Uterus (tissue), 4 donors: ENCODE measurements around the gene FZD8. TPM values are rescaled to one million over a fixed set of nuclear protein-coding genes. Genes with fewer than 3 reads are reported as not detected.

ENCODE experiments used
- DNase-seq, 2 donors: peaks; one replicate each; pipeline ENCODE4 v3.0.0-alpha.2; 2019 to 2020
- H3K27ac ChIP-seq, 2 donors: fragments of 200-600 bp; sonication (generic); 1 replicate in 1 of 2; 2 replicates in 1 of 2; pipeline ENCODE4 v1.5.1; 2016 to 2018
- H3K27me3 ChIP-seq, 2 donors: fragments of 200-600 bp; sonication (generic); one replicate each; pipeline ENCODE4 v1.5.1; 2018 to 2019; ENCODE audit warnings: control low read depth in 1 of 2
- H3K36me3 ChIP-seq, 2 donors: fragments of 200-600 bp; sonication (generic); one replicate each; pipeline ENCODE4 v1.5.1; 2019; ENCODE audit warnings: control low read depth in 1 of 2
- H3K4me1 ChIP-seq, 2 donors: fragments of 200-600 bp; sonication (generic); one replicate each; pipeline ENCODE4 v1.5.1; 2018 to 2019; ENCODE audit warnings: control low read depth in 1 of 2
- H3K4me3 ChIP-seq, 2 donors: fragments of 200-600 bp; sonication (generic); 1 replicate in 1 of 2; 2 replicates in 1 of 2; pipeline ENCODE4 v1.5.1; 2018 to 2019; ENCODE audit warnings: mild to moderate bottlenecking in 1 of 2
- H3K9me3 ChIP-seq, 2 donors: fragments of 200-600 bp; sonication (generic); one replicate each; pipeline ENCODE4 v1.5.1; 2019; ENCODE audit warnings: control low read depth in 1 of 2
- POLR2A ChIP-seq, 2 donors: fragments of 450-650 bp; IDR thresholded peaks; one replicate each; pipeline ENCODE4 v1.6.1; 2016; ENCODE audit warnings: antibody characterized with exemption in 2 of 2, mild to moderate bottlenecking in 1 of 2, moderate library complexity in 1 of 2
- intact Hi-C: fragments of 100-400 bp; cut with DNase I; formaldehyde crosslinking; loops from one replicate; pipeline ENCODE4 v1.15.1; 2023; ENCODE audit warnings: low total_unique reads
- total RNA-seq, 4 donors: library from RNA; depleted of rRNA in 3 of 4; stranded (reverse); fragments of >200 nt in 3 of 4; gene quantifications; one replicate each; pipeline versions ENCODE4 v1.1.0 to v1.2.4, GENCODE V29; 2014 to 2023
- TF ChIP-seq, protein P1 (sequence below), 4 experiments: fragments of 200-600 bp in 2 of 4; fragments of 450-650 bp in 2 of 4; sonication (generic) in 2 of 4; IDR thresholded peaks; one replicate each; pipeline ENCODE4 v1.5.1; 2016 to 2019; ENCODE audit warnings: antibody characterized with exemption in 4 of 4, mild to moderate bottlenecking in 2 of 4, moderate library complexity in 1 of 4
- donor health status: DM: yes; HTN: yes; CAD: no.

The FZD8 gene
- total RNA-seq, 4 donors from 2014 or later: 1.8 to 14.9 (median 5.3) TPM

DNA sequence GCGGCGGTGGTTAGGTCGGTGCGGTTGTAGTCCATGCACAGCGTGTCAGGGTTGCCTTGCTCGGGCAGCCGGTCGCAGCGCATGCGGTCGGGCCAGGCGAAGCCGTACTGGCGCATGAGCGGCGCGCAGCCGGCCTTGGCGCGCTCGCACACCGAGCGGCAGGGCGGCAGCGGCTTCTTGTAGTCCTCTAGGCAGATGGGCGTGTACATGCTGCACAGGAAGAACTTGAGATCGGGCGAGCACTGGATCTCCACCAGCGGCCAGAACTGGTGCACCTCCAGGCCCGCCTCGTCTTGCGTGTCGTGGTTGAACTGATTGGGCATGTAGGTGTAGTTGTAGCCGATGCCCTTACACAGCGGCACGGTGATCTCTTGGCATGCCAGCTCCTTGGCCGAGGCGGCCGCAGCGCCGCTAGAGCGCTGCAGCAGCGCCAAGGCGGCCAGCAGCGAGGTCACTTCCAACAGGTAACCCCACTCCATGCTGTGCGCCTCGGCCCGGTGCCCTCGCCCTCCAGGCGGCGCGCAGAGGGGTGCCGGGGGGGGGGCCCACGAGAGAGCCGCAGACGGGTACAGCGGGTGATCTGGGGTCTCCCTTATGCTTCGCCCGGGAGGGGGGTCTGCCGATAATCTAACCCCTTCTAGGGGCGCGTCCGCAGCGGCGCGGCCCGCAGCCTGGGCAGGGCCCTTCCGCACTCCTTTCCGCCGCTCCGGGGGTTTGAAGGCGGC, 983 bp downstream of the FZD8 start:
- H3K4me1 ChIP-seq: peaks cover 0 to 3% of the 10 kb centered on the region in 2 donors

DNA sequence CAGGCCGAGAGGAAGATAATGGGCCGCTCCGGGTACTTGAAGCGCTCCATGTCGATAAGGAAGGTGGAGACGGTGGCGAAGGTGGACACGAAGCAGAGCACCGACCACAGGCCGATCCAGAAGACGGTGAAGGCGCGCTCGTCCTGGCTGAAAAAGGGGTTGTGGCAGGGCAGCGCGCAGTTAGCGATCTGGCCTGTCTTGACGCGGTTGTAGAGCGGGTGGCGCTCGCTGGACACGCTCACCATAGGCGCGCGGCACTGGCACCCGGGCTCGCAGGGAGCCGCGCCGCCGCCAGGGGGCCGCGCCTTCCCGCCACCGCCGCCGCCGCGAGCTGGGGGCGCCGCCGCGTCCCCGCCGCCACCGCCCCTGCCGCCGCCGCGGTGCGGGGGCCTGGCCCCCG, 1.6 kb downstream of the FZD8 start:
- no peaks in the 10 kb centered on the region for H3K27me3 ChIP-seq
- DNase-seq: peak; percentile 42 to 45
- H3K4me1 ChIP-seq: peaks cover 0 to 3% of the 10 kb centered on the region in 2 donors
- H3K9me3 ChIP-seq: no peaks in the 10 kb centered on the region
- intact Hi-C loops: no loop called here
- H3K4me3 ChIP-seq: peak overlapping the region; percentile 26 to 41
- H3K27ac ChIP-seq: no peak overlapping the region
- TF ChIP-seq, protein P1, sequence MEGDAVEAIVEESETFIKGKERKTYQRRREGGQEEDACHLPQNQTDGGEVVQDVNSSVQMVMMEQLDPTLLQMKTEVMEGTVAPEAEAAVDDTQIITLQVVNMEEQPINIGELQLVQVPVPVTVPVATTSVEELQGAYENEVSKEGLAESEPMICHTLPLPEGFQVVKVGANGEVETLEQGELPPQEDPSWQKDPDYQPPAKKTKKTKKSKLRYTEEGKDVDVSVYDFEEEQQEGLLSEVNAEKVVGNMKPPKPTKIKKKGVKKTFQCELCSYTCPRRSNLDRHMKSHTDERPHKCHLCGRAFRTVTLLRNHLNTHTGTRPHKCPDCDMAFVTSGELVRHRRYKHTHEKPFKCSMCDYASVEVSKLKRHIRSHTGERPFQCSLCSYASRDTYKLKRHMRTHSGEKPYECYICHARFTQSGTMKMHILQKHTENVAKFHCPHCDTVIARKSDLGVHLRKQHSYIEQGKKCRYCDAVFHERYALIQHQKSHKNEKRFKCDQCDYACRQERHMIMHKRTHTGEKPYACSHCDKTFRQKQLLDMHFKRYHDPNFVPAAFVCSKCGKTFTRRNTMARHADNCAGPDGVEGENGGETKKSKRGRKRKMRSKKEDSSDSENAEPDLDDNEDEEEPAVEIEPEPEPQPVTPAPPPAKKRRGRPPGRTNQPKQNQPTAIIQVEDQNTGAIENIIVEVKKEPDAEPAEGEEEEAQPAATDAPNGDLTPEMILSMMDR (IDR thresholded peaks at IDR 0.05): peak in 3 of 4 experiments; percentile 55 to 73 (median 60)
- no peak for TF ChIP-seq POLR2A (IDR thresholded peaks at IDR 0.05)
- no peaks in the 10 kb centered on the region for H3K36me3 ChIP-seq

More for the DNA sequence above, 983 bp downstream of the FZD8 start:
- peak; percentile 44 to 56 for DNase-seq
- intact Hi-C loops: no loop called here
- Histone ChIP-seq H3K27ac (peak overlapping the region; percentile 61 to 85), H3K4me3 (peak overlapping the region; percentile 45 to 54), H3K36me3 (no peaks in the 10 kb centered on the region), H3K9me3 (no peaks in the 10 kb centered on the region), H3K27me3 (no peaks in the 10 kb centered on the region)
- TF ChIP-seq, protein P1 (IDR thresholded peaks at IDR 0.05): no peak
- no peak for TF ChIP-seq POLR2A (IDR thresholded peaks at IDR 0.05)

DNA sequence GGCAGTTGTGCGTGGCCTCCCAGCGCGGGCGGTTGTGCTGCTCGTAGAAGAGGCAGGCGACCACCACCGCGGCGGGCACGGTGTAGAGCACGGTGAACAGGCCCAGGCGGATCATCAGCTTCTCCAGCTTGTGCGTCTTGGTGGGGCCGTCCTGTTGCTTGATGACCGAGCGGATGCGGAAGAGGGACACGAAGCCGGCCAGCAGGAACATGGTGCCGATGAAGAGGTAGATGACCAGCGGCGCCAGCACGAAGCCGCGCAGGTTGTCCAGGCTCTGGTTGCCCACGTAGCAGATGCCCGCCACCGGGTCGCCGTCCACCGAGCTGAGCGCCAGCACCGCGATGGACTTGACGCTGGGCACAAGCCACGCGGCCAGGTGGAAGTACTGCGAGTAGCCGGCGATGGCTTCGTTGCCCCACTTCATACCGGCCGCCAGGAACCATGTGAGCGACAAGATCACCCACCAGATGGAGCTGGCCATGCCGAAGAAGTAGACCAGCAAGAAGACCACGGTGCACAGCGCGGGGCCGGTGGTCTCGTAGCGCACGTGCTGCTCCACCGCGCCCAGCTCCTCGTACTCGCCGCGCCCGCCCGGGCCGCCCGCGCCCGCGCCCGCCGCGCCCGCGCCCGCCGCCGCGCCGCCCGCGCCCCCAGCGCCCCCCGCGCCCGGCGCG, 2.2 kb downstream of the FZD8 start:
- TF ChIP-seq POLR2A (IDR thresholded peaks at IDR 0.05): no peak
- TF ChIP-seq, protein P1 (IDR thresholded peaks at IDR 0.05): peak in 1 of 4 experiments; percentile 3
- H3K4me3 ChIP-seq: peak overlapping the region in 1 of 2 donors; percentile 41
- peak; percentile 22 to 23 for DNase-seq
- no peaks in the 10 kb centered on the region for H3K27me3 ChIP-seq
- intact Hi-C loops: loop anchor here (10.0 kb wide), 1 partner anchor 1145 kb away; no protein-coding TSS in a partner anchor
- no peaks in the 10 kb centered on the region for H3K36me3 ChIP-seq
- no peaks in the 10 kb centered on the region for H3K9me3 ChIP-seq
- H3K27ac ChIP-seq: no peak overlapping the region
- H3K4me1 ChIP-seq: peaks cover 0 to 3% of the 10 kb centered on the region in 2 donors

DNA sequence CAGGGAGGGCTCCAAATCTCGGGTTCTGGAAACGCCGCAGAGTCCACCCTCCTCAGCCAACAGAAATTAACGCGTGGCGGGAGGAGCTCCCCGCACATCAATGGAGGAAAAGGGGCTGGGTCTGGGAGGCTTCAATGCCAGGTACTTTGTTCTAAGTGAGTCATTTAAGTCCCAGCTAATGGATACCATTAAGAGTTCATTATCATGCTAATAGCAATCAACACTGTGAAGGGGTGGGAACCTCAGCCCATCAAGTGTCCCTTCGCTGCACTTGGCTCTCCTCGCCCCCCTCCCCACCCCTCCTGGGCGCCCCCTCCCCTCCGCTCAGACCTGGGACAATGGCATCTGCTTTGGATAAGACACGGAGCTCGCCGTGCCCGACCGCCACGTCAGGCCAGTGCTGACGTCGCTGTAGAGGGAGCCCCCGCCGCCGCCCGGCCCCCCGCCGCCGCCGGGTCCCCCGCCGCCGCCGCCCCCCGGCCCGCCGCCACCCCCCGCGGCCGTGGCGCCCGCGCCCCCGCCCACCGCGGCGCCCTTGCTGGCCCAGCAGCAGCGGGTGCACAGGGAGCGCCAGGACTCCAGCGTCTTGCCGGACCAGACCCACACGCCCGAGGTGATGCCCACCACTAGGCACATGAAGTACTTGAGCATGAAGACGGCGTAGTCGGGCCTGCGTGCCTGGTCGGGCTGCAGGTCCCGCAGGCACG, 2.9 kb downstream of the FZD8 start:
- Histone ChIP-seq H3K36me3 (no peaks in the 10 kb centered on the region), H3K27me3 (no peaks in the 10 kb centered on the region), H3K9me3 (no peaks in the 10 kb centered on the region), H3K4me3 (no peak overlapping the region), H3K4me1 (peaks cover 0 to 3% of the 10 kb centered on the region in 2 donors), H3K27ac (no peak overlapping the region)
- no peak for TF ChIP-seq POLR2A (IDR thresholded peaks at IDR 0.05)
- TF ChIP-seq, protein P1 (IDR thresholded peaks at IDR 0.05): no peak
- no peak for DNase-seq
- intact Hi-C loops: loop anchor here (10.0 kb wide), 1 partner anchor 1146 kb away; no protein-coding TSS in a partner anchor
